Activated CD8-positive, alpha-beta memory T cell treated with anti-CD3 and anti-CD28 coated beads for 36 hours (primary cell): ENCODE measurements around the gene PRTFDC1. TPM values are rescaled to one million over a fixed set of nuclear protein-coding genes. Genes with fewer than 3 reads are reported as not detected.

Experiments used
- CTCF ChIA-PET: fragments of 350-600 bp; sonication (Branson Sonifier 250); formaldehyde crosslinking; loops from one replicate; lab custom pipeline; 2021; ENCODE audit warnings: antibody characterized with exemption; lab: Charles Lee
- POLR2A ChIA-PET: fragments of 350-600 bp; sonication (Branson Sonifier 250); formaldehyde crosslinking; loops from one replicate; lab custom pipeline; 2021; ENCODE audit warnings: antibody characterized with exemption; lab: Charles Lee
- total RNA-seq, 2 experiments: library from RNA; stranded (reverse); gene quantifications; one replicate each; pipeline ENCODE4 v1.2.3, GENCODE V29; 2021

PRTFDC1 gene
- total RNA-seq, 2 experiments from 2014 or later, result 1.7 to 2.4 TPM

DNA sequence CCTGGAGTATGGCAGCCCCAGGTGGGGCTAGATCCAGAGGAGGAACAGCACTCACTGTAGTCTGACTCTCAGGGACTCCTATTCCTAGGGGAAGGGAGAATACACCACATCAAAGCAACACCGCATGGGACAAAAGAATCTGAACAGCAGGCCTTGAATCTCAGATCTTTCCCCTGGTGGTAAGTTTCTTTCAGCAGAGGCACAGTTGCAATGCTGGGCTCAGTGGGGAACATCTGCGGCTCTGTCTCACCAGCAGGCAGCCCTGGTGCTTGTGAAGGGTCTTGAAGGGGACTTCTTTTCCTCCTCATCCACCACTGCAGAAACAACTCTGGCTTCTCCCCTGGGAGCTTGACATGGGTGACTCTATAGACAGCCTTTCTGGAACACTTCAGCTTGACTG is 117.5 kb downstream of the PRTFDC1 start:
- ChIA-PET POLR2A (no interaction called here), CTCF (no interaction called here)

DNA sequence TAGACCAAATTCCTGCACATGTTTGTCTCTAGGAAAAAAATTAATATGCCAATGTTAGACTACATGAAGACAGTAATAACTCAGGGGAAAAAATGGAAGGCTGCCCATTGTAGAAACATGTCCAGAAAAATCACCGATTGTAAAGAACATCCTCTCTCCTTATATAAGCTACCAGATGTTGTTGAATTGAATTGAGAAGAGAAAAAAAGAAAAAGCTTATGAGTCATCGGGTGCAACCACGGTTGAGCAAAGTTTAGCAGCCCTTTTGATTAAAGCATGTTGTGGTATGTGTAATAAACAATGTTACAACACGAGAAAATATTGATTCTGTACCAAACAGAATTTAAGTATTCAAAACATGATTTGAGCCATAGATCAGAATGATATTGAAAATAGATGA is 126.4 kb downstream of the PRTFDC1 start:
- ChIA-PET POLR2A (no interaction called here), CTCF (no interaction called here)

DNA sequence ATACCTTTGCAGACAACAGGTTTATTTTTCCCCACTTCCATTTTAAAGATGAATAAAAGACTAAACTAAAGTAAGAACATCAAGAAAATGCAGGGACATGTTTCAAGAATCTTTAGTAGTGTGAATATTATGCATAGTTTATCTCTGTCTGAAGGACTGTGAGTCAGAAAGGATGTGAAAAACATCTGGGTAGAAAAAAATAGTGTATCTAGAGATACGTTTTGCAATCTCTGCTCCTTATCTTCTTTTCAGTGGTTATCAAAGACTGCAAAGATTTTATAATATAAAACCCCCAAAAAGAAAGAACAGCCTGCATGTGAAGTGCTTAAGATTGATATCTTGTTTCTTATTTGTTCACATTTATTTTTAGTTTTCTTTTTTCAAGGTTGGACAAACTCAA is 126.9 kb downstream of the PRTFDC1 start:
- ChIA-PET CTCF (no interaction called here), POLR2A (no interaction called here)

DNA sequence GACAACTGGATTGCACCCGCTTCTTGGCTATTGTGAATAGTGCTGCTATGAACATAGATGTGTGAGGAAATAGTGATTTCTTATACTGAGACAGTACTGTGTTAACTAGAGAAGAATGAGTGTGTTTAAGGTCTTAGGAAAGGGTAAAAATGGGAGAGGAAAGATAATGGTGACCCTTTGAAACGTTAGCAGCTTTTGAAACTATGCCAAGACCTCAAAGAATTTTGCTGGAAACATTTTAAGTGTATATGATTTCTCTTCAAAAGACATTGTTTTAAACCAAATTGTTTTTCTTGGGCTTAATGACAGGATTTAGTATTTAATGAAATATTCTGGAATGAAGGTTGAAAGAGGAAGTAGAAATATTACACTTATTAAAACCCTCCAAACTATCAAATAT is 127.9 kb downstream of the PRTFDC1 start:
- ChIA-PET CTCF (interaction anchor here (0.7 kb wide), 1 partner anchor 146 kb away, joined by 3 read pairs; no protein-coding TSS in a partner anchor), POLR2A (no interaction called here)

DNA sequence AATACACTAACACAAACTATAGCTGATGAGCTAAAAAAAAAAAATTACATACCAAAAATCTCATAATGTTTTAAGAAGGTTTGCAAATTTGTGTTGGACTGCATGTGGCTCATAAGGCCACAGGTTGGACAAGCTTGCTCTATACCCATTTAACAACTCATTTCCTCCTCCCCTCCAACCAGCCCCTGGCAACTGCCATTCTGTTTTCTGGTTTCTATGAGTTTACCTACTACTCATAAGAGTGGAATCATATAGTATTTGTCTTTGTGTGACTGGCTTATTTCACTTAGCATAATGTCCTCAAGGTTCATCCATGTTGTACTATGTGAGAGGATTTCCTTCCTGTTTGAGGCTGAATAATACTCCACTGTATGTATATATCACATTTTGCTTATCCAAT is 128.3 kb downstream of the PRTFDC1 start:
- POLR2A ChIA-PET, result no interaction called here
- CTCF ChIA-PET, result no interaction called here

DNA sequence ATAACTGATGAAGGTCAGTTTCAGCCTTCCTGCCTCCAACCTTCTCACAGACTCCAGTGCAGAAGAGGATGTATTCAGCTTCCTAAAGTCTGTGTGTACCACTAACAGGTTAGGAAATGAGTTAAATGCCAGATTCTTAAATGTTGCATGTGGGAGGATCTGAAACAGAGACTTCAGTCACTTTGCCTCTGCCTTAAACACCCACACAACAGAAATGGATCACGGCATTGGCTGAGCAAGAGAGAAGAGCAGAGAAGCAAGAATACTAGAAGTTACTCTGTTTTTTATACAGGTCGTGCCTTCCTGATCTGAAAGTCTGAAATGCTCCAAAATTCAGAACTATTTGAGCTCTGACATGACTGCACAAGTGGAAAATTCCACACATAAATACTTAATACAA is 129.8 kb downstream of the PRTFDC1 start:
- POLR2A ChIA-PET, result no interaction called here
- CTCF ChIA-PET, result no interaction called here

DNA sequence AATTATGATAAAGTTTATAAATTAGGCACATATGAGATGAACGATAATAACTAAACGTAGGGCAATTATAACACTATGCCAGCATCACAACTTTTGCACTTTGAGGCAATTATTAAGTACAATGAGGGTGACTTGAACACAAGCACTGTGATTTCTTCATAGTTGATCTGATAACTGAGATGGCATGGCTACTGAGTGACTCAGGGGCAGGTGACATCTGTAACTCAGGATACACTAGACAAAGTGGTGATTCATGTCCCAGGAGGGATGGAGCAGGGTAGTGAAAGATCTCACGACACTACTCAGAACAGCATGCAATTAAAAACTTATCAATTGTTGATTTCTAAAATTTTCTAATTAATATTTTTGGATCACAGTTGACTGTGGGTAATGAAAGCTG is 130.4 kb downstream of the PRTFDC1 start:
- CTCF ChIA-PET, result no interaction called here
- POLR2A ChIA-PET, result no interaction called here

DNA sequence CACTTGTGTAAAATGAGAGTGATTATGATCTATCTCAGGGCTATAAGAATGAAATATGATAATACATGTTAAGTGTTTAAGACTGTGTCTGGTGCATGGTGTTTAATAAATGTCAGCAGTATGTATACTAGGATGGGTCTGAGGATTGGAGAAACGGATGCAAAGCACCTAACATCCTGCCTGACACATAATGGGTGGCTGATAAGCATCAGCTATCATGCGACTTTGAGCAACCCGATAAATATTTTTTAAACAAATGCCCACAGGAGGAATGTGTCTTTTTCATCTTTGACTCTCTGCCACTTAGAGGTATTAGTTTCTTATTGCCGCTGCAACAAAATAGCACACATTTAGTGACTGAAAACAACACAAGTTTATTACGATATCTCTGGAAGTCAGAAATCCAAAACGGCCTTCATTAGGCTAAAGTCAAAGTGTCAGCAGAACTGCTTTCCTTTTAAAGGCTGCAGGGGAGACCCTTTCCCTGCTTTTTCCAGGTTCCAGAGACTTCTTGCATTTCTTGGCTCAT is 135.5 kb downstream of the PRTFDC1 start:
- ChIA-PET POLR2A (no interaction called here), CTCF (no interaction called here)

DNA sequence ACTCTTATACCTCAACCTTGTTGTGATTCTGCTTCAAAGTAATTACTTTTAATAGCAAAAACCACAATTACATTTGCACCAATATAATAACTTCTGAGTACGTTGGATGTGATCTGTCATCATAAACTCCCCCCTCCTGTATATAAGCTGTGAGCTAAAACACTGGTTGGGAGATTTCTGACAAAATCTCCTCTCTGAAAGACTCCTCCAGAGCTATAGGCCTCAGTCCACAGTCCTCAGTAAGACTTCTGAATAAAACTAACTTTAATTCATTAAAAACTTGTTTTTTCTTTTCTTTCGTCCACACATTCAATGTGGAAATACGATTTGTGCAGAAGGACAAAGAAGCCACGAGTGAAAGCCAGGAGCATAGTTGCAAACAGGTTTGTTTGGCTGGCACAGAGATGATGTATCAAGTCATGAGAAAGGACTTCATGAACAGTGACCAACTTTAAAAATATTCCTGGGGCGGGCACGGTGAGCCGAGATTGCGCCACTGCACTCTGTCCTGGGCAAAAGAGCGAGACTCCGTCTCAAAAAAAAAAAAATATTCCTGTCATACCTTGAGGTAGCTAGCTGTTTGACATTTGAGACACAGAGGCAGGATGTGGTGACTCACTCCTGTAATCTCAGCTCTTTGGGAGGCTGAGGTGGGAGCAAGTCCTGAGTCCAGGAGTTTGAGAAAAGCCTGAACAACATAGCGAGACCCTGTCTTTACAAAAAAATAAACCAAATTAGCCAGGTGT is 137.7 kb downstream of the PRTFDC1 start:
- CTCF ChIA-PET, result no interaction called here
- POLR2A ChIA-PET, result no interaction called here

DNA sequence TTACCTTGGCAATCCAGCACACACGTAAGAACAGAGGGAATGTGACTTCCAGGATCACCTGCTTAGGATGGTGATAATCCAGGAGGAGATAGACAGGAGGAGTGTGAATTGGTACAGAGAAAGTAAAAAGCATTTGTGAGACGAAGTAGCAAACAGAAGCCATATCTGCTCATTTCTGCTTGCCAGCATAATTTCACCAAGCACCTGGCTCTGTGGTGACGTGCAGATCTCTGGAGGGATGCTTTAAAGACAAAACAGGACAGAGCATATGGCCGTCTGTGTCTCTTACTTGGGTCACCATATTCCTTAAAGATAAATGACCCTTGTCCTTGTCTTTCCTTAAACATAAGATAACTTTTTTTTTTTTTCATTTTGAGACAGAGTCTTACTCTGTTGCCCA is 138.6 kb downstream of the PRTFDC1 start:
- CTCF ChIA-PET, result no interaction called here
- POLR2A ChIA-PET, result no interaction called here

DNA sequence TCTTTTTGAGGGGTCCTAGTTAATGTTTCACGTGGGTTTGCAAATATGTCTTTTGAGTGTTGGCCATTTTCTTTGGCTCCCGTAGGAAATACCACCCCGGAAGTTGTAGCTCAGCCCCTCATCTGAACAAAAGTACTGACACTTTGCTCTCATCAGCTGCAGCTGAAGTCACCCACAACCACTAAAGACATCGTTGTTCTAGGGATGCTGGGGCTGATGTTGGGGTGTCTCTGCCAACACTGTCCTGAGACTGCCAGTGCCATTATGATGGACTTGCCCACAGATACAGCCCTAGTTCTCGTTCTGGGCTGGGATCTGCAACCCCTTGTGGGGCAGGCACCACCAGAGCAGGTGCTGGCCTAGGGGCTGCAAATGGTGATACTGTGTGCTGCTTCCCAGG is 146.1 kb downstream of the PRTFDC1 start:
- ChIA-PET CTCF (no interaction called here), POLR2A (no interaction called here)

DNA sequence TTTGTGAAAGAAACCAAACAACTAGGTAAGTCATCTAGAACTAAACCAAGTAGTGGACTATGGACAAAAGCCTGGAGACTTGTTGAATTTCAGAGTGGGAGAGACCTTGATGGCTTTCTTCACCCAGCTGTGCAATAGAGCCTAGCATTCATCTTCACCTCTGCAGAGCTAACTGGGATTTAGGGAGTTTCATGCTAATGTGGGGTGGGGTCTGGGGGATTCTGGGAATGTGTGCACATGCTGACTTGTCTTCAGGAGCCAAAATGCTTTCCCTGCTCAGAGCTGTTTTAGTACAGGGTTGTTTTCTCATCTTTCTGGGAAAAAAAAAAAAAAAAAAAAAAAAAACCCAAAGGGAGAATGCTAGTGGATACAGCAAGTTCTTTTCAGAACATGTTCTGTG is 147.4 kb downstream of the PRTFDC1 start:
- ChIA-PET CTCF (no interaction called here), POLR2A (no interaction called here)

DNA sequence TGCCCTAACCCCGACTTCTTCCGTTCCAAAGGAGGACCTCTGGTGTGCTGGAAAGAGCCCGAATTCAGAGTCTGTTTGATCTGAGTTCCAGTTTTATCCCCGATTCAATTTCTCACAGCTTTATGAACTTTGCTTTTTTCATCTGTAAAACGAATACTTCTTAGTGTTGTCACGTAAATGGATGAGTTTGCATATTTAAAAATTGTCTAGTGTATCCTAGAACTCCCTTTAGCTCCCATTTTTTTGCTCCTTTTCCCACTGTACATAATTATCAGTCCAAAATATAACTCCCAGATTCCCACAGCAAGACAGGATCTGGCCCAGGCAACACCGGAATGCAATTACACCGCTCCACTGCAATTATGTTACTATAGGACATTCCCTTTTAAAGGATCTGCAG is 148.0 kb downstream of the PRTFDC1 start:
- ChIA-PET POLR2A (no interaction called here), CTCF (no interaction called here)

DNA sequence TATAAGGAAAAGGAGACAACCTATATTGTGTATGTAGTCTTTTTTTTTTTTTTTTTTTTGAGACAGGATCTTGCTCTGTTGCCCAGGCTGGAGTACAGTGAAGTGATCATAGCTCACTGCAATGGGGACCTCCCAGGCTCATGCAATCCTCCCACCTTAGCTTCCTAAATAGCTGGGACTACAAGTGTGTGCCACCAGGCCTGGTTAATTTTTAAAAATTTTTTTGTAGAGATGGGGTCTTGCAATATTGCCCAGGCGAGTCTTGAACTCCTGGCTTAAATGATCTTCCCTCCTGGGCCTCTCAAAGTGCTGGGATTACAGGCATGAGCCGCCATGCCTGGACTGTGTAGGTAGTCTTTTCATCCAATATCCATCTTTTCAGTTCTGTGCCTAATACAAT is 150.0 kb downstream of the PRTFDC1 start:
- POLR2A ChIA-PET, result no interaction called here
- CTCF ChIA-PET, result interaction anchor here (0.6 kb wide), 1 partner anchor 767 kb away, joined by 3 read pairs; no protein-coding TSS in a partner anchor

DNA sequence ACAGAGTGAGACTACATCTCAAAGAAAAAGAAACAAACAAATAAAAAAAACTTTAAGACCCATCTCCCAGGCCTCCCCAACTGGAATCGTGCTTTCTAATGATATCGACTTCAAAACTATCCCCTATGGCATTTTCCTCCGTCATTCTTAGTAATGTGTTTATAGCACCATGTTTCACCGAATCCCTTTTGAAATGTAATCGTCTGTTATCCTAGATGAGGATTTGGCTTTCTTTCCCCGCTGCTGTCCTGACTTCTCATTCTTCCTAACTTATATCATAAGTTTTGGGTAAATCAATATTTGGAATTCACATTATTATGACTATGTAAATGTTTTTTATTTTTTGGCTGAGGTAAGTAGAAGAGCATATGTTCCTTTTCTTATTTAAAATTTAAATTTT is 151.5 kb downstream of the PRTFDC1 start:
- ChIA-PET CTCF (no interaction called here), POLR2A (no interaction called here)

Other genes starting within 250 kb of the PRTFDC1 start
- gene ARHGAP21, start 228.7 kb downstream of the PRTFDC1 start, total RNA-seq, result 10 to 100 TPM; 31.7 to 34.3 TPM
- gene ENKUR, start 63.6 kb upstream of the PRTFDC1 start, total RNA-seq, result under 1 TPM; 0.10 to 0.15 TPM
- gene THNSL1, start 64.0 kb upstream of the PRTFDC1 start, total RNA-seq, result 10 to 100 TPM in 1 of 2 experiments, 1 to 10 TPM in 1; 9.8 to 10.0 TPM
- not detected for gene GPR158, start 222.4 kb upstream of the PRTFDC1 start, total RNA-seq